Stimulated activated CD4-positive, alpha-beta T cell treated with anti-CD3 and anti-CD28 coated beads, Interleukin-12 subunit alpha, Interleukin-12 subunit beta, amount 100 ng/mL, for 48 hours (primary cell): ENCODE data around the gene TMEM145.
"Not testable (repeated sequence)": the region's sequence is repeated elsewhere in the genome, so short reads cannot be mapped to it uniquely, and the experiment has no call there.

ENCODE experiments used
- DNase-seq, 3 donors: peaks; one replicate each; pipeline ENCODE4 v3.0.0-alpha.2; 2020; ENCODE audit warnings: low read depth in 2 of 3, low spot score in 1 of 3

TMEM145 gene

DNA sequence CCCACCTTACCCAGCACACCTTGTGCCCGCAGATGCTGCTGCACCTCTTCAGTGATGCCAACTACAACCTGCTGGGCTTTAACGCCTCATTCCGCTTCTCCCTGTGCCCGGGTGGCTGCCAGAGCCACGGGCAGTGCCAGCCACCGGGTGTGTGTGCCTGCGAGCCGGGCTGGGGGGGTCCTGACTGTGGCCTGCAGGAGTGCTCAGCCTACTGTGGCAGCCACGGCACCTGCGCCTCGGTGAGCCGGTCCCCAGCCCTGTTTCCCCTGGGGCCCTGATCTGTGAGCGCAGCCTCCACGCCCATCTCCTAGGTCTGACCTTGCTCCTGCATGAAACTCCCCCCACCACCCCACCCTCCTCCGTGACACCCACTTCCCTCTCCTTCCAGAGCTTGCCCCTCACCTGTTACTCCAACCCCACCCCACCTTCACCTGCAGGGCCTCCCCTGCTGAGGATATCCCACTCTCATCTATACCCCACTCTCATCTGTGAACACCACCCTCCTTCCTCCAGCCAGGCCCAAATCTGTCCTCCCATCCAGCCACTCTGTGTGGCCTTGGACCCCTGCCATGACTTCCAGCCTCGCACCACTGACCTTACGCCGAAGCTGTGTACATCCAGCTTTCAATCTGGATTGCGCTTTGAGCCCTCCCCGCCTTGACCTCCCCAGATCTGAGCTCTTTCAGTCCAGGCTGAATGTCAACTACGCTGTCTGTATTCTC lies 21.0 kb downstream of the TMEM145 start:
- DNase-seq = no peak

DNA sequence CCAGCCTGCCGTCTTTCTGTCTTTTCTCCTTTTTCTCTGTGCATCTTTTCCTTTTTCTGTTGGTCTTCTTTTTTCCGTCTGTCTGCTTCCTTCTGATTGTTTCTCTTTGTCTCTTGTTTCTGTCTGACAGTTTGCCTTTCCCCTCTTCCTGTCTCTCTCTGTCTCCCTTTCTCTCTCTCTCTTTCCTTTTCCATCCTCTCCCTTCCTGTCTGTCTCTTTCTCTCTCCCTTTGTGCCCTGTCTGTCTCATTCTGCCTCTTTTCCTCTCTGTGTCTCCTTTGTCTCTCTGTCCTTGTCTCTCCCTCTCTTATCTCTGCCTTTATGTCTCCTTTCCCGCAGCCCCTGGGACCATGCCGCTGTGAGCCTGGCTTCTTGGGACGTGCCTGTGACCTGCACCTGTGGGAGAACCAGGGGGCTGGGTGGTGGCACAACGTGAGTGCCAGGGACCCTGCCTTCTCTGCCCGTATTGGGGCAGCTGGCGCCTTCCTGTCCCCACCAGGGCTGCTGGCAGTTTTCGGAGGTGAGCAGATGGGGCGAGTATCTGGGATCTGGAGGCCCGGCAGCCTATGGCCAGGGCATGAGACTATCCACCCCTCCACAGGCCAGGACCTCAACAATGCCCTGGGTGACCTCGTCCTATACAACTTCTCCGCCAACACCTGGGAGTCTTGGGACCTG lies 21.7 kb downstream of the TMEM145 start:
- no peak for DNase-seq

DNA sequence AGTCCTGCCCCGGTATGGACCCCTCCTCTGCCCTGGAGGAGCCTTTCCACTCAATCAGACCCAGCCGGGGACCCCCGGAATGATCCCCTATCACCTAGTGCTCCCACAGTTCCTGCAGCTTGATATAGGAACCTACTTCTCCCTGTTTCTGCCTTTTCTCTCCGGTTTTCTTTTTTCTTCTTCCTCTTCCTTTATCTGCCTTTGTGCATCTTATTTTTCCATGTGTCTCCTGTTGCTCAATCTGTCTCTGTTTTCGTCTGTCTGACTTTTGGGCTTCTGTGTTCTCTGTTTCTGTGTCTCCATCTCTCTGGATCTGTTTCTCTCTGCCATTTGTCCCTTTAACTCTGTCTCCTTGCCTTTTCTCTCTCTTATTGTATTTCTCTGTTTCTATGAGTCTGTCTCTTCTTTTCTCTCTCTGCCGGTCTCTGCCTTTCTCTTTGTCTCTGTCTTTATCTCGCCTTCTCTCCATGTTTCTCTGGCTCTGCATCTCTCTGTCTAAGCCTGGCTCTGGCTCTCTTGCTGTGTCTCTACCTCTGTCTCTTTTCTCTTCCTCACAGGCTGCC lies 22.3 kb downstream of the TMEM145 start:
- DNase-seq = no peak

DNA sequence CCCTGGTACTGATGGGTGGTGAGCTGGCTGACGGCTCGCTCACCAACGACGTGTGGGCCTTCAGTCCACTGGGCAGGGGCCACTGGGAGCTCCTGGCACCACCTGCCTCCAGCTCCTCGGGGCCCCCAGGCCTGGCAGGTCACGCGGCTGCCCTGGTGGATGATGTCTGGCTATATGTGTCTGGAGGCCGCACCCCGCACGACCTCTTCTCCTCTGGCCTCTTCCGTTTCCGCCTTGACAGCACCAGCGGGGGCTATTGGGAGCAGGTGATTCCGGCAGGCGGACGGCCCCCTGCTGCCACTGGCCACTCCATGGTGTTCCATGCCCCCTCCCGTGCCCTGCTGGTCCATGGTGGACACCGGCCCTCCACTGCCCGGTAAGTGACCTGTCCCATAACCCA lies 22.9 kb downstream of the TMEM145 start:
- DNase-seq = no peak

DNA sequence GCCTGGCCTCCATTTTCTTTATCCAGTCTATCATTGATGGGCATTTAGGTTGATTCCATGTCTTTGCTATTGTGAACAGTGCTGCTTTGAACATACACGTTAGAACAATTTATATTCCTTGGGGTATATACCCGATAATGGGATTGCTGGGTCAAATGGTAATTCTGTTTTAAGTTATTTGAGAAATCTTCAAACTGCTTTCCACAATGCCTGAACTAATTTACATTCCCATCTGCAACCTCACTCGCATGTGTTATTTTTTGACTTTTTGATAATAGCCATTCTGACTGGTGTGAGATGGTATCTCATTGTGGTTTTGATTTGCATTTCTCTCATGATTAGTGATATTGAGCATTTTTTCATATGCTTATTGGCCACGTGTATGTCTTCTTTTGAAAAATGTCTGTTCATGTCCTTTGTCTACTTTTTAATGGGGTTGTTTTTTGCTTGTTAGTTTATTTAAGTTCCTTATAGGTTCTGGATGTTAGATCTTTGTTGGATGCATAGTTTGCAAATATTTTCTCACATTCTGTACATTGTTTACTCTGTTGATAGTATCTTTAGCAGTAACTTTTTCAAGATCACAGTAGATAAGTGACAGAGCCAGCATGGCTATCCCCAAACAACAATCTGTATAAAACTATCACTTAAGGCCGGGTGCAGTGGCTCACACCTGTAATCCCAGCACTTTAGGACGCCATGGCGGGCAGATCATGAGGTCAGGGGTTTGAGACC lies 26.2 kb downstream of the TMEM145 start:
- not testable (repeated sequence) for DNase-seq

DNA sequence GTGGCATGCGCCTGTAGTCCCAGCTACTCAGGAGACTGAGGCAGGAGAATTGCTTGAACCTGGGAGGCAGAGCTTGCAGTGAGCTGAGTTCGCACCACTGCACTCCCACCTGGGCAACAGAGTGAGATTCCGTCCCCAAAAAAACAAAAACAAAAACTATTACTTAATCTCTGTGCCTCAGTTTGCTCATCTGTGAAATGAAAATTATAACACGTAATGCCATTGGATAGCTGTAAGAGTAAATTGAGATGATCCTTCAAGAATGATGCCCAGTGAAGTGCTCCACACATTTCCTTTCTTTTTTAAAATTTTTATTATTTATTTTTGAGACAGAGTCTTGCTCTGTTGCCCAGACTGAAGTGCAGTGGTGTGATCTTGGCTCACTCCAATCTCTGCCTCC lies 26.8 kb downstream of the TMEM145 start:
- not testable (repeated sequence) for DNase-seq

DNA sequence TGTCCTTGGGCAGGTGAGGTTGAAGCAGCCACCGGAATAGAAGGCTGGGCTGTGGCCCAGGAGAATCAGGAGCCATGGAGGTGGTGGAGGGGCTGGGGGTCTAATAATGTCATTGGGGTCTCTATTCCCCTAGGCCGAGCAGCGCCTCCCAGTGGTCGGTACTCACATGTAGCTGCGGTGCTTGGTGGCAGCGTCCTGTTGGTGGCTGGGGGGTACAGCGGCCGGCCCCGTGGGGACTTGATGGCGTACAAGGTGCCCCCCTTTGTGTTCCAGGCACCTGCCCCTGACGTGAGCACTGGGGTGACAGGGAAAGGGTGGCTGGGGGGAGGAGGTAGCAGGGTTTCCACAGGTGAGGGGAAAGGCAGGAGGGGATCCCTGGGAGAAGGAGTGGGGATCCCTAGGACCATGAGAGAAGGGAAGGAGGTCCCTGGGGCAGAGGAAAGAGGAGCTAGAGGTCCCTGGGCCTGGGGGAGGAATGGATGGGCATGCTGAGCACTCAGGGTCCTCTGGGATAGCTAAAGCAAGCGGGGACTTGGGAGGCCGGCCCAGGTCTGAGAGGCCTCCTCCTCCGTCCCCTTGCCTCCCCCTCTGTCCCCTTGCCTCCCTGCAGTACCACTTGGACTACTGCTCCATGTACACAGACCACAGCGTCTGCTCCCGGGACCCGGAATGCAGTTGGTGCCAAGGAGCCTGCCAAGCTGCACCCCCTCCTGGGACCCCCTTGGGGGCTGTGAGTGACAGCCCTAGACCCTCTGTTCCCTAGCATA lies 30.4 kb downstream of the TMEM145 start:
- no peak for DNase-seq

DNA sequence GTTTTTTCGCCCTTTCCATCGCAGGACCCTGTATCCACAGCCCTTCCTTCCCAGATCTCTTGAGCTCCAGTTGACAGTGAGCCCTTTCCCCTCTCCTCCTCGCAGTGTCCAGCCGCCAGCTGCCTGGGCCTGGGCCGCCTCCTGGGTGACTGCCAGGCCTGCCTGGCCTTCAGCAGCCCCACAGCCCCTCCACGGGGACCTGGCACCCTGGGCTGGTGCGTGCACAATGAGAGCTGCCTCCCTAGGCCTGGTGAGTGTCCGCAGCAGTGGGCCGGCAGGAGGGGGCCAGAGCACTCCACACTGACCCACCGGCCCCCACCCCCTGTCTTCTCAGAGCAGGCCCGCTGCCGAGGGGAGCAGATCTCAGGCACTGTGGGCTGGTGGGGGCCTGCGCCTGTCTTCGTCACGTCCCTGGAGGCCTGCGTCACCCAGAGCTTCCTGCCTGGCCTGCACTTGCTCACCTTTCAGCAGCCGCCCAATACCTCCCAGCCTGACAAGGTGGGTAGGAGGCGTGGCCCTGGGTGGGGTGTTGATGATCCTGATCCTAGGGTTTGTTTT lies 31.3 kb downstream of the TMEM145 start:
- DNase-seq = no peak

DNA sequence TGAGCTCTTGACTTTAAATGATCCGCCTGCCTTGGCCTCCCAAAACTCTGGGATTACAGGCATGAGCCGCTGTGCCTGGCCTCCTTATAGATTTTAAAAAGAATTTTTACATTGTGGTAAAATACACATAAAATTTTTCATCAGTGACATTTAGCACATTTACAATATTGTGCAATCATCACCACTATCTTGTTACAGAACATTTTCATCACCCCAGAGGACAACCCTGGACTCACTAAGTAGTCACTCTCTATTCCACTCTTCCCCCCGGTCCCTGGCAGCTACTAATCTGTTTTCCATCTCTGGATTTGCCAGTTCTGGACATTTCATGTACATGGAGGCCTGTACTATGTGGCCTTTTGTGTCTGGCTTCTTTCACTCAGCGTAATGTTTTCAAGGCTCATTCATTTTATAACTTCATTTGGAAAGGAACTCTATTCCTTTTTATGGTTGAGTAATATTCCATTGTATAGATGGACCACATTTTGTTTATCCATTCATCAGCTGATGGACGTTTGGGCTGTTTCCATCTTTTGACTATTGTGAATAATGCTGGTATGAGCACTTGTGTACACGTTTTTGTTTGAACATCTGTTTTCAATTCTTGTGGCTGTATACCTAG lies 32.2 kb downstream of the TMEM145 start:
- DNase-seq = no peak

DNA sequence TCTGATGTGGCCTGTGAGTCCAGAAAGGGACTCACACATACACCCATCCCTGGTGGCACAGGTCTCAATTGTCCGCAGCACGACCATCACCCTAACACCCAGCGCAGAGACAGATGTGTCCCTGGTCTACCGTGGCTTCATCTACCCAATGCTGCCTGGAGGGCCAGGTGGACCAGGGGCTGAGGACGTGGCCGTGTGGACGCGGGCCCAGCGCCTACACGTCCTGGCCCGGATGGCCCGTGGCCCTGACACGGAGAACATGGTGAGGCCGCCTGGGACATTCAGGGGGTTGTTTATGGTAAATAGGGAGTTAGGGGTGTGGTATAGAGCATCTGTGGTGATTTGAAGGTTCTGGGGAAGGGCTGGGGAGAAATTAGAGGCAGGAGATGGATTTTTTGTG lies 35.1 kb downstream of the TMEM145 start:
- DNase-seq = no peak

DNA sequence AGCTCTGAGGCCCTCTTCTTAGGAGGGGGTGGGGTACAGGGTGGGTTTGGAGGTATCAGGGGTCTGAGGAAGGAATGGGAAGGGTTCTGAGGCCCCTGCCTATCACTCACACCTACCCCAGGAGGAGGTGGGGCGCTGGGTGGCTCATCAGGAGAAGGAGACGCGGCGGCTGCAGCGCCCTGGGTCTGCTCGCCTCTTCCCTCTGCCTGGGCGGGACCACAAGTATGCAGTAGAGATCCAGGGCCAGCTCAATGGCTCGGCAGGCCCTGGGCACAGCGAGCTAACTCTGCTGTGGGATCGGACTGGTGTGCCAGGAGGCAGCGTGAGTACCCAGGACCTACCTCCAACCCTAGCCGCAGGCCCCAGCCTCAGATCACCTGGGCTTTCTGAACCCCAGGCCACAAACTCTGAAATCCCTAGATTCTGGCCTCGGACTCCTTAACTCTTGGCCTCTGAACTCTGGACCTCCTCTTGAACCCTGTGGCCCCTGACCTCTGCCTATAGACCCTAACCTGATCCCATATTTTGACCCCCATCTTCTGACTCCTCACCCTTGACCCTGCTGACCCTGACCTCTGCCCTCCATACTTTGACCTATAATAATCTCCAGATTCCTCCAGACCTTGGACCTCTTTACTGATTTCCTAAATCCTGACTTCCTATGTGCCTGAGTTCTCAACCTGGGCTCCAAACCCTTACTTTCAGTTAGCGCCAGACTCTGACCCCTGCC lies 36.4 kb downstream of the TMEM145 start:
- no peak for DNase-seq

DNA sequence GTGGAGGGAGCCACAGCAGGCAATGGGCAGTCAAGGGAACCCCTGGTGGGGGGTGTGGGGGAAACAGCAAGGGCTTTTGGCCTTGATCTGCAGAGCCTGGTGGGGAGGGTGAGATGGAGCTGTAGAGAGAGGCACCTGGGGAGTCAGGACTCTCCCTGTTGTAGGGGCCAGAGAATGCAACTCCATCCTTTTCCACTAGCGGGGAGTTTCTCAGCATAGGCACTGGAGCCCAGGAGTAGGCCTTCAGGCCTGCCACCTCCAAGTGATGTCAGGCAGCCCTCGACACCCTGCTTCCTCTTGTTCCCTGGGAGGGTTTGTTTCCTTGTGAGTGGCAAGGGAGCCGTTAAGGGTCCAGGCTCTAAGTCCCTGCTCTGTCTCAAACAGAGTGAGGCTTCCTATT lies 37.3 kb downstream of the TMEM145 start:
- no peak for DNase-seq

DNA sequence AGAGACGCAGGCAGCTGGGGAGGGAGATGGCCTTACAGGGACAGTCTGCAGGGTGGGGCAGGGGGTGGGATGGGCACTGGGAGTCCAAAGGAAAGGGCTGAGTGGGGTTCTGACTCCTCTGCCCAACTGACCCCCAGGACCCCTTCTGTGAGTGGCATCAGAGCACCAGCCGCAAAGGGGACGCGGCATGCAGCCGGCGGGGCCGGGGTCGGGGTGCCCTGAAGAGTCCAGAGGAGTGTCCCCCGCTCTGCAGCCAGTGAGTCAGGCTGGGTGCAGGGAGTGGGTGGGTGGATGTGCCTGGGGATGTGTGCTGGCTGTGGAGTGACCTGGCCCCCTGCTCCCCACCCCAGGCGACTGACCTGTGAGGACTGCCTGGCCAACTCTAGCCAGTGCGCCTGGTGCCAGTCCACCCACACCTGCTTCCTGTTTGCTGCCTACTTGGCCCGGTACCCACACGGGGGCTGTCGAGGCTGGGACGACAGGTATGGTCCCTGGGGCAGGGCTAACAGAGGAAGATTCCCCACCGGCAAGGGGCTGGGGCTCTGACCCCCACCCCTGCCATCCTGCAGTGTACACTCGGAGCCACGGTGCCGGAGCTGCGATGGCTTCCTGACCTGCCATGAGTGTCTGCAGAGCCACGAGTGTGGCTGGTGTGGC lies 38.1 kb downstream of the TMEM145 start:
- DNase-seq = no peak

DNA sequence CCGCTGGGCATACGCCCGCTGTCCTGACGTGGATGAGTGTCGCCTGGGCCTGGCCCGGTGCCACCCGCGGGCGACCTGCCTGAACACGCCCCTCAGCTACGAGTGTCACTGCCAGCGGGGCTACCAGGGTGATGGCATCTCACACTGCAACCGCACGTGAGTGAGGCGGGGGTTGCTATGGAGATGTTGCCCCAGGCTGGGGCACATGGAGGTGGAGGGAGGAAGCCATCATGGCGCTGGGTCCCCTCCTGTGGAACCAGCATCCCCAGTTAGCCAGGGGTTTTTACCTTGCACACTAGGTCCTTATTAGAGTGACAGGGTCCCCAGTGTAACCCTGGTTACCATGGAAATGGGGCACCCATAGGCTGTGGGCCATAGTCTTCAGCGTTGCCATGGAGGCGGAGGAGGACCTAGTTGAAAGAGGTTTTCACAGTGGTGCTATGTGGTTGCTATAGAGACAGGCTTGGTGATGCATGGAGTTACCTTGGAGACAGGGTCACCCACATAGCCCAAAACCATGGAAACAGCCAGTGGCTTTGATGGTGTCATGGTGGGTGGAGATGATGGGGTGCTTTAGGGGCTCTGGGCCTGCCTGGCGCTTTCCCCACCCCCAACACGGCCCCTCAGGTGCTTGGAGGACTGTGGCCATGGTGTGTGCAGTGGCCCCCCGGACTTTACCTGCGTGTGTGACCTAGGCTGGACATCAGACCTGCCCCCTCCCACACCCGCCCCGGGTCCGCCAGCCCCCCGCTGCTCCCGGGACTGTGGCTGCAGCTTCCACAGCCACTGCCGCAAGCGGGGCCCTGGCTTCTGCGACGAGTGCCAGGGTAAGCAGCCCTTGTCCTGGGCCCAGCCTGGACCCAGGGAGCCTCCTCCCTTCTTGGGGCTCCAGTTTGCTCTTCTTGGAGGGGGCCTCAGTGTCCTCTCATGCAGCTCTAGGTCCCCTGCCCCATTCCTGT lies 39.5 kb downstream of the TMEM145 start:
- DNase-seq = no peak

DNA sequence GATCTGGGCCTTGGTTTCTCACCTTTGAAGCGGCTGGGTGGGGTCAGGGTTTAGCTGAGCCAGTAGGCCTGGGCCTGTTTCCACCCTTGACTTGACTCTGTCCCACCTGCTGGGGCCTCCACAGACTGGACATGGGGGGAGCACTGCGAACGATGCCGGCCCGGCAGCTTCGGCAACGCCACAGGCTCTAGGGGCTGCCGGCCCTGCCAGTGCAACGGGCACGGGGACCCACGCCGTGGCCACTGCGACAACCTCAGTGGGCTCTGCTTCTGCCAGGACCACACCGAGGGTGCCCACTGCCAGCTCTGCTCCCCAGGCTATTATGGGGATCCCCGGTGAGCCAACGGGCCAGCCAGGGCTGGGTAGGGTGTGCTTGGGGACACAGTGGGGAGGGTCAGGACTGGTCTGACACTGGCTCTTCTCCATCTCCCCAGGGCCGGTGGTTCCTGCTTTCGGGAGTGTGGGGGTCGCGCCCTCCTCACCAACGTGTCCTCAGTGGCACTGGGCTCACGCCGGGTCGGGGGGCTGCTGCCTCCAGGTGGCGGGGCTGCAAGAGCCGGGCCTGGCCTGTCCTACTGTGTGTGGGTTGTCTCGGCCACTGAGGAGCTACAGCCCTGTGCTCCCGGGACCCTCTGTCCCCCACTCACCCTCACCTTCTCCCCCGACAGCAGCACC lies 40.4 kb downstream of the TMEM145 start:
- DNase-seq = no peak

DNA sequence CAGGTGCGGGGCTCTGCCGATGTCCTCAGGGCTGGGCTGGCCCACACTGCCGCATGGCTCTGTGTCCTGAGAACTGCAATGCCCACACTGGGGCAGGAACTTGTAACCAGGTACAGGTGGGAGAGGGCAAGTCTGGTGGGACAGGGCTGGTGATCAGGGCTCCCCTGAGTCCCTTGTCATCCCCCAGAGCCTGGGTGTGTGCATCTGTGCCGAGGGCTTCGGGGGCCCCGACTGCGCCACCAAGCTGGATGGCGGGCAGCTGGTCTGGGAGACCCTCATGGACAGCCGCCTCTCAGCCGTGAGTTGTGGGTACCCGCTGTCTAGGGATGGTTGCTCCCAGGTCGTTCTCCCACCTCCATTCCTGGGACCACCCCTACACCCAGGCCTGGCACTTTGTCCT lies 42.8 kb downstream of the TMEM145 start:
- DNase-seq = no peak

DNA sequence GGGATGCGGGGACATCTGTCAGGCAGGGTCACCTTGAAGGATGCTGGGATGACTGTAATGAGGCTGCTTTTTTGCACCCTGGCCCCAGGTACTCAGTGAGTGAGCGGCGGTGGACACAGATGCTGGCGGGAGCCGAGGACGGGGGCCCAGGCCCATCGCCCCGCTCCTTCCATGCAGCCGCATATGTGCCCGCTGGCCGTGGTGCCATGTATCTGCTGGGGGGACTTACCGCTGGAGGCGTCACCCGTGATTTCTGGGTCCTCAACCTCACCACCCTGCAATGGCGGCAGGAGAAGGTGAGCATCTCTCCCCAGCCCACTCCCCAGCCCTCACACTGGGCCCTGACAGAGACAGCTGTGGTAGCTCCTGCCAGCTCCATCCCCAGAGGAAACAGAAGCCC lies 43.6 kb downstream of the TMEM145 start:
- DNase-seq = no peak

DNA sequence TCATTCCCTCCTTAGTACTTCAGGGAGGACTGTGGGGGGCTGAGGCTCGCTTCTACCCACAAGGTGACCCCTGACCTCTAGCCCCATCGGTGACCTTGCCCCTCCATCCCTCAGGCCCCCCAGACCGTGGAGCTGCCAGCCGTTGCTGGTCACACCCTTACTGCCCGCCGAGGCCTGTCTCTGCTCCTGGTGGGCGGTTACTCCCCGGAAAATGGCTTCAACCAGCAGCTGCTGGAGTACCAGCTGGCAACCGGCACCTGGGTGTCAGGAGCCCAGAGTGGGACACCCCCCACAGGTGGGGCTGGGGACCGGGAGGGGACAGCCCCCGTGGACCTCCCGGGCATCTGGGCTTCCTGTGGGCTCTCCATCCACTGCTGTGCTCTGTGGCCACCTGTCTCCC lies 44.2 kb downstream of the TMEM145 start:
- DNase-seq = no peak
